ENCODE measurements around the gene KCNK10.

The KCNK10 gene, protein sequence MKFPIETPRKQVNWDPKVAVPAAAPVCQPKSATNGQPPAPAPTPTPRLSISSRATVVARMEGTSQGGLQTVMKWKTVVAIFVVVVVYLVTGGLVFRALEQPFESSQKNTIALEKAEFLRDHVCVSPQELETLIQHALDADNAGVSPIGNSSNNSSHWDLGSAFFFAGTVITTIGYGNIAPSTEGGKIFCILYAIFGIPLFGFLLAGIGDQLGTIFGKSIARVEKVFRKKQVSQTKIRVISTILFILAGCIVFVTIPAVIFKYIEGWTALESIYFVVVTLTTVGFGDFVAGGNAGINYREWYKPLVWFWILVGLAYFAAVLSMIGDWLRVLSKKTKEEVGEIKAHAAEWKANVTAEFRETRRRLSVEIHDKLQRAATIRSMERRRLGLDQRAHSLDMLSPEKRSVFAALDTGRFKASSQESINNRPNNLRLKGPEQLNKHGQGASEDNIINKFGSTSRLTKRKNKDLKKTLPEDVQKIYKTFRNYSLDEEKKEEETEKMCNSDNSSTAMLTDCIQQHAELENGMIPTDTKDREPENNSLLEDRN

DNA sequence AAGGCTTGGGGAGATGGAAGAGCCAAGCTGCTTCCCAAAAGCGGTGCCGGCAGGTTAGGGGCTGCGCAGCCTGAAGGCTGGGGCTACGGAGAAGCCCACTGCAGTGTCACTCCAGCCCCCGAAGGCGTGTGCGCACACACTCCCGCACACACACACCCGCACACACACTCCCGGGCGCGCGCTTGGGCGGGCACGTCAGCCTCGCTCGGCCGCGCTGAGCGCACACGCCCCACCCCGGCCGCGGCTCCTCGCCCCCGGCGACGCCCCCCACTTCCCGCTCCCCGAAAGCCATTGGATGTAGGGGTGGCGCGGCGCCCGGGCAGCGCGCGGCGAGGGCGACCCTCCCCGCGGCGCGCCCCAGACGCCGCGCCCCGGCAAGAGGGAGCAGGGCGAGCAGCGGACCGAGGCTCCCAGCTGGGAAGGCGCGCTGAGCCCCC, at the start of gene KCNK10:
KCNK10 (minus strand) TSS at position 184 of the 437 bp plus-strand sequence. CDS start 471 bp downstream, outside the sequence.
- no peak within 1 kb of the TSS for H3K4me2 ChIP-seq (ENCODE audit: low read depth, low read length, poor library complexity, severe bottlenecking)

DNA sequence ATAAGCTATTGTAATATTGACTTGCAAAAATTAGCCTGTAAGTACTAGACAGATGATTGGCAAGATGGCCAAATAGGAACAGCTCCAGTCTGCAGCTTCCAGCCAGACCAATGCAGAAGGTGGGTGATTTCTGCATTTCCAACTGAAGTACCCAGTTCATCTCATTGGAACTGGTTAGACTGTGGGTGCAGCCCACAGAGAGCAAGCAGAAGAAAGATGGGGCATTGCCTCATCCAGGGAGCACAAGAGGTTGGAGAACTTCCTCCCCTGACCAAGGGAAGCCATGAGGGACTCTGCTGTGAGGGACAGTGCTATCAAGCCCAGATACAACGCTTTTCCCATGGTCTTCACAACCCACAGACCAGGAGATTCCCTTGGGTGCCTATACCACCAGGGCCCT, 46.4 kb upstream of the KCNK10 start:
- Histone ChIP-seq H3K4me1 (ENCODE audit: insufficient read depth, low read length, poor library complexity, severe bottlenecking) (no peaks in the 10 kb centered on the region), H2AFZ (ENCODE audit: low read length) (no peak overlapping the region), H3K4me3 (ENCODE audit: low read length, poor library complexity, severe bottlenecking) (no peak overlapping the region), H3K9me3 (ENCODE audit: insufficient read depth, low read depth, low read length) (no peaks in the 10 kb centered on the region), H3K36me3 (ENCODE audit: insufficient read depth, low read length) (no peaks in the 10 kb centered on the region), H3K27me3 (ENCODE audit: insufficient read depth, low read length, poor library complexity, severe bottlenecking) (no peaks in the 10 kb centered on the region), H4K20me1 (ENCODE audit: insufficient read depth, low read length, poor library complexity, severe bottlenecking) (no peaks in the 10 kb centered on the region), H3K79me2 (ENCODE audit: insufficient read depth, low read length) (no peaks in the 10 kb centered on the region), H3K4me2 (ENCODE audit: low read depth, low read length, poor library complexity, severe bottlenecking) (no peak overlapping the region), H3F3A (ENCODE audit: low read depth) (no peaks in the 10 kb centered on the region), H3K9ac (ENCODE audit: low read depth, low read length, poor library complexity, severe bottlenecking) (no peak overlapping the region), H3K9me2 (replicated peaks; ENCODE audit: low read depth, low read length) (no peaks in the 10 kb centered on the region)
- TF ChIP-seq, protein P1, sequence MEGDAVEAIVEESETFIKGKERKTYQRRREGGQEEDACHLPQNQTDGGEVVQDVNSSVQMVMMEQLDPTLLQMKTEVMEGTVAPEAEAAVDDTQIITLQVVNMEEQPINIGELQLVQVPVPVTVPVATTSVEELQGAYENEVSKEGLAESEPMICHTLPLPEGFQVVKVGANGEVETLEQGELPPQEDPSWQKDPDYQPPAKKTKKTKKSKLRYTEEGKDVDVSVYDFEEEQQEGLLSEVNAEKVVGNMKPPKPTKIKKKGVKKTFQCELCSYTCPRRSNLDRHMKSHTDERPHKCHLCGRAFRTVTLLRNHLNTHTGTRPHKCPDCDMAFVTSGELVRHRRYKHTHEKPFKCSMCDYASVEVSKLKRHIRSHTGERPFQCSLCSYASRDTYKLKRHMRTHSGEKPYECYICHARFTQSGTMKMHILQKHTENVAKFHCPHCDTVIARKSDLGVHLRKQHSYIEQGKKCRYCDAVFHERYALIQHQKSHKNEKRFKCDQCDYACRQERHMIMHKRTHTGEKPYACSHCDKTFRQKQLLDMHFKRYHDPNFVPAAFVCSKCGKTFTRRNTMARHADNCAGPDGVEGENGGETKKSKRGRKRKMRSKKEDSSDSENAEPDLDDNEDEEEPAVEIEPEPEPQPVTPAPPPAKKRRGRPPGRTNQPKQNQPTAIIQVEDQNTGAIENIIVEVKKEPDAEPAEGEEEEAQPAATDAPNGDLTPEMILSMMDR (conservative IDR thresholded peaks at IDR 0.05; ENCODE audit: low read length) = no peak
- no peak for TF ChIP-seq EZH2phosphoT487 (IDR thresholded peaks at IDR 0.05; ENCODE audit: borderline replicate concordance)

More for the DNA sequence above, at the start of gene KCNK10:
- Histone ChIP-seq H2AFZ (ENCODE audit: low read length) (no peak within 1 kb of the TSS), H3F3A (ENCODE audit: low read depth) (no peaks in the 10 kb centered on the region), H3K36me3 (ENCODE audit: insufficient read depth, low read length) (no peaks in the 10 kb centered on the region), H3K79me2 (ENCODE audit: insufficient read depth, low read length) (no peaks in the 10 kb centered on the region), H3K4me3 (ENCODE audit: low read length, poor library complexity, severe bottlenecking) (no peak within 1 kb of the TSS), H3K27me3 (ENCODE audit: insufficient read depth, low read length, poor library complexity, severe bottlenecking) (no peaks in the 10 kb centered on the region), H3K9me2 (replicated peaks; ENCODE audit: low read depth, low read length) (no peaks in the 10 kb centered on the region), H4K20me1 (ENCODE audit: insufficient read depth, low read length, poor library complexity, severe bottlenecking) (no peaks in the 10 kb centered on the region), H3K9ac (ENCODE audit: low read depth, low read length, poor library complexity, severe bottlenecking) (no peak within 1 kb of the TSS), H3K9me3 (ENCODE audit: insufficient read depth, low read depth, low read length) (no peaks in the 10 kb centered on the region), H3K4me1 (ENCODE audit: insufficient read depth, low read length, poor library complexity, severe bottlenecking) (no peaks in the 10 kb centered on the region)
- TF ChIP-seq, protein P1 (conservative IDR thresholded peaks at IDR 0.05; ENCODE audit: low read length) = no peak
- TF ChIP-seq EZH2phosphoT487 (IDR thresholded peaks at IDR 0.05; ENCODE audit: borderline replicate concordance) = no peak

DNA sequence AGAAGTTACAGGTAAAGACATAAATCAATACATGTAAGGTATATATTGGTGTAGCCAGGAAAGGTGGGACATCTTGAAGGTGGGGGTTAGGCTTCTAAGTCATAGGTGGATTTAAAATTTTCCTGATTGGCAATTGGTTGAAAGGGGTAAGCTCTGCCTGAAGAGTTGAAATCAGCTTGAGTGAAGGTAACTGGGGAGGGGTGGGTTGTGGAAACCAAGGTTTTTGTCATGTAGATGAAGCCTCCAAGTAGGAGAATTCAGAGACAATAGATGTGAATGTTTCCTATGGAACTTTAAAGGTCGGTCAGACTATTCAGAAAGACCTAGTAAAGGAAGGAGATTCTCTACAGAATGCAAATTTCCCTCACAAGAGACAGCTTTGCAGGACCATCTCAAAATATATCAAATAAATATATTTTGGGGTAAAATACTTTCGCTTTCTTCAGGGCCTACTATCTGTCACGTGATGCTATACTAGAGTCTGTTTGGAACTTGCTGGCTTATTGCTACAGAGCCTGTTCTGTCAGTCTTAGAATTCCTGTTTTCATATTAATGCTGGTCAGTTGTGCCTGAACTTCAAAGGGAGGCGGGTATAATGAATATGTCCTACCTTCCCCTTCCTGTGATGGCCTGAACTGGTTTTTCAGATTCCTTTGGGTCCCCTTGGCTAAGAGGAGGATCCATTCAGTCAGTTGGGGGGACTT, 41.8 kb upstream of the KCNK10 start:
- no peak overlapping the region for H3K9ac ChIP-seq (ENCODE audit: low read depth, low read length, poor library complexity, severe bottlenecking)
- TF ChIP-seq EZH2phosphoT487 (IDR thresholded peaks at IDR 0.05; ENCODE audit: borderline replicate concordance) = no peak
- TF ChIP-seq, protein P1 (conservative IDR thresholded peaks at IDR 0.05; ENCODE audit: low read length) = no peak

More for the DNA sequence above, 41.8 kb upstream of the KCNK10 start:
- Histone ChIP-seq H2AFZ (ENCODE audit: low read length) (no peak overlapping the region), H3K79me2 (ENCODE audit: insufficient read depth, low read length) (no peaks in the 10 kb centered on the region), H3F3A (ENCODE audit: low read depth) (no peaks in the 10 kb centered on the region), H4K20me1 (ENCODE audit: insufficient read depth, low read length, poor library complexity, severe bottlenecking) (no peaks in the 10 kb centered on the region), H3K4me3 (ENCODE audit: low read length, poor library complexity, severe bottlenecking) (no peak overlapping the region), H3K4me2 (ENCODE audit: low read depth, low read length, poor library complexity, severe bottlenecking) (no peak overlapping the region), H3K9me3 (ENCODE audit: insufficient read depth, low read depth, low read length) (no peaks in the 10 kb centered on the region), H3K27me3 (ENCODE audit: insufficient read depth, low read length, poor library complexity, severe bottlenecking) (no peaks in the 10 kb centered on the region), H3K9me2 (replicated peaks; ENCODE audit: low read depth, low read length) (no peaks in the 10 kb centered on the region), H3K4me1 (ENCODE audit: insufficient read depth, low read length, poor library complexity, severe bottlenecking) (no peaks in the 10 kb centered on the region), H3K36me3 (ENCODE audit: insufficient read depth, low read length) (no peaks in the 10 kb centered on the region)
